ENCODE data around the gene SESN1.

DNA sequence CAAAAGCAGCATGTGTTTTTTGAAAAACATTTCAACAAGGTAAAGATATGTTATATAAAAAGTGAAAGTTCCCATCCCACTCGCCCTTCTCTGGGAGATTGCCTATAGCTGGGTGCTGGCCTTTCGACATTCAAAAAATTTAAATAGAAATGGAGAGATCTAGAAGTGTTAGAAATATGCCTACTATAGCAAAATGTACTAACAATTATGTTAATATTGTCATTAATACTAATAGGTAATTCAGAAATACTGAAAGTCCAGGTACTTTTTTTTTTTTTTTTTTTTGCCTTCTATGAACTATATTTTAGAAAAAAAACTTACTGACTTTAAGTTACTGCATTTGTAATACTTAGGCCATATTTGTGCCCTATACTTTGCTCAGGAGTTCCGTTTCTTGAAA lies 87.1 kb downstream of the SESN1 start:
- TF ChIP-seq CTCF (conservative IDR thresholded peaks at IDR 0.05 in 1 of 2, IDR thresholded peaks at IDR 0.05 in 1 of 2; ENCODE audit: extremely low read depth in 1 of 2, insufficient read depth in 1 of 2, low read depth in 1 of 2, low read length in 2 of 2) (no peak), EZH2 (IDR thresholded peaks at IDR 0.05; ENCODE audit: borderline replicate concordance, low read length) (no peak)

Data from mammary epithelial cell (primary cell).